Measurements from ENCODE around the gene MAPK6.

Gene MAPK6

GRCh38 chr15:52018244-52018643 is 775 bp upstream of the MAPK6 start:
- no peak for TF ChIP-seq CTCF (IDR thresholded peaks at IDR 0.05; ENCODE audit: extremely low read depth, insufficient read depth, missing control alignments)
- in situ Hi-C loops (cut with MboI; ENCODE audit: low pct_unique_long_range_greater_than_20kb, low sequenced_read_pairs, unreplicated experiment) = no loop called here
- DNase-seq (ENCODE audit: low spot score) = no peak

- peak; percentile 83 for DNase-seq (ENCODE audit: low spot score)
- TF ChIP-seq CTCF (IDR thresholded peaks at IDR 0.05; ENCODE audit: extremely low read depth, insufficient read depth, missing control alignments) = no peak
- in situ Hi-C loops (cut with MboI; ENCODE audit: low pct_unique_long_range_greater_than_20kb, low sequenced_read_pairs, unreplicated experiment) = no loop called here
These were observed 588 bp downstream of the MAPK6 start for GRCh38 chr15:52019394-52020220.

- no peak for TF ChIP-seq CTCF (IDR thresholded peaks at IDR 0.05; ENCODE audit: extremely low read depth, insufficient read depth, missing control alignments)
- in situ Hi-C loops (cut with MboI; ENCODE audit: low pct_unique_long_range_greater_than_20kb, low sequenced_read_pairs, unreplicated experiment) = no loop called here
- no peak for DNase-seq (ENCODE audit: low spot score)
These were observed 1.4 kb downstream of the MAPK6 start for GRCh38 chr15:52020221-52021085.

- in situ Hi-C loops (cut with MboI; ENCODE audit: low pct_unique_long_range_greater_than_20kb, low sequenced_read_pairs, unreplicated experiment) = no loop called here
- TF ChIP-seq CTCF (IDR thresholded peaks at IDR 0.05; ENCODE audit: extremely low read depth, insufficient read depth, missing control alignments) = no peak
- DNase-seq (ENCODE audit: low spot score) = peak; percentile 86
These were observed 2.2 kb downstream of the MAPK6 start for GRCh38 chr15:52021128-52021671.

GRCh38 chr15:52021892-52022540 is 3.0 kb downstream of the MAPK6 start:
- in situ Hi-C loops (cut with MboI; ENCODE audit: low pct_unique_long_range_greater_than_20kb, low sequenced_read_pairs, unreplicated experiment) = no loop called here
- DNase-seq (ENCODE audit: low spot score) = no peak
- TF ChIP-seq CTCF (IDR thresholded peaks at IDR 0.05; ENCODE audit: extremely low read depth, insufficient read depth, missing control alignments) = no peak

All from GM13977 (cell line).